K562 treated with DMSO at 1 percent for 24 hours (cell line): ENCODE results near the gene DOCK8. TPM values are rescaled to one million over a fixed set of nuclear protein-coding genes. Genes with fewer than 3 reads are reported as not detected.

Source experiments
- total RNA-seq: library from RNA; unstranded; fragments of 300-600 nt; gene quantifications from 2 replicates; pipeline ENCODE4 v1.2.3, GENCODE V29; 2022; ENCODE audit warnings: low read depth; ENCODE audit not compliant: insufficient read depth

DOCK8 gene
- total RNA-seq, result 37.4 and 37.6 TPM in 2 replicates

GRCh38 chr9:214648-215493, at the start of gene DOCK8:
DOCK8 (plus strand) TSS chr9:214865; CDS start chr9:214977, 112 bp downstream.

DNA sequence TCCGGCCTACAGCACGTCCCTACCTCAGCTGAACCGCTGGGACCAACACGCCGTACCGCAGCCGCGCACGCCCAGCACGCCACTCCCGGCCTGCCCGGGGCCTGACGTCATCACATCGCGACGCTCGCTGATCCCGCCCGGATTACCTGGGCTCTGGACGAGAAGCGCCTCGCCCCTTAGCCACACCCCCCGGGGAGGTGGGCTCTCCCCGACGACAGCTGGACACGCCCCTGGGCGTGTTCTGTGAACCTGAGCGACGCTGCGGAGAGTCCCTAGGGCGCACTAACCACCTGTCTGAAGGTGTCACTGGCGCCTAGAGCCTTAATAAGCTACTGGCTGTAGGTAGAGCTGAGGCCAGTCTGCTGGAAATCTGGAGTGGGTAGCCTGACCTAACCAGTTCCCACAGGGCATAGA, 35.7 kb upstream of the DOCK8 start, which contains the start of gene ZNG1A:
Gene ZNG1A (minus strand): TSS at position 87 of the 414 bp plus-strand sequence. CDS start 87 bp downstream, outside the sequence.

GRCh38 chr9:503881-504852, 289.5 kb downstream of the DOCK8 start, which contains the start of gene KANK1:
KANK1 (plus strand) TSS chr9:504695.

Other genes starting within 250 kb of the DOCK8 start
- gene WASHC1, start 185.4 kb upstream of the DOCK8 start, total RNA-seq, result 11.3 and 12.8 TPM in 2 replicates
- gene FOXD4, start 96.4 kb upstream of the DOCK8 start, total RNA-seq, result 0.98 and 1.5 TPM in 2 replicates
- 8.7 and 12.1 TPM in 2 replicates for gene ZNG1A, start 35.8 kb upstream of the DOCK8 start, total RNA-seq